Stimulated activated CD4-positive, alpha-beta T cell treated with anti-CD3 and anti-CD28 coated beads, Interleukin-12 subunit alpha, Interleukin-12 subunit beta, amount 100 ng/mL, for 48 hours (primary cell): ENCODE measurements around the gene EPAS1.
A peak's percentile ranks its signal among the peaks of the same experiment; 100 is the strongest.

Experiments
- DNase-seq, 3 donors: peaks; one replicate each; pipeline ENCODE4 v3.0.0-alpha.2; 2020; ENCODE audit warnings: low read depth in 2 of 3, low spot score in 1 of 3

The EPAS1 gene

DNA sequence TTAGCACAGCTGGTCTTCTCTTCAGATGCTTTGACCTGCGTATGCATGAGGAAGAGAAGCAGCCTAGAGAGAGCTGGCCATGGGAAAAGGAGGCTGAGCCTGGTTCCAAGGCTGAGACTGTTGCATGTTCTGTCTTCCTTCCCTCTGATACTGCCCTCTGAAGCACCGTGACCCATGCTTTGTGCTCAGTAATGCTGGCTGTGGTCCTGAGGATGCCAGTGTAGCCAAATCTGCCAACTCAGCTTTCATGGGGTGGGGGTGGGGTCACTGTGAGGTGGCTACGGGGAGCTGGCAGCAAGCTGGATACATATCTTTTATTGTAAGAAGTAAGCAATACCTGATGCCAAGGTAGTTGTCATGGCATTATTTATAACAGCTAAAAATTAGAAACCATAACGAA is 41.5 kb downstream of the EPAS1 start:
- no peak for DNase-seq

DNA sequence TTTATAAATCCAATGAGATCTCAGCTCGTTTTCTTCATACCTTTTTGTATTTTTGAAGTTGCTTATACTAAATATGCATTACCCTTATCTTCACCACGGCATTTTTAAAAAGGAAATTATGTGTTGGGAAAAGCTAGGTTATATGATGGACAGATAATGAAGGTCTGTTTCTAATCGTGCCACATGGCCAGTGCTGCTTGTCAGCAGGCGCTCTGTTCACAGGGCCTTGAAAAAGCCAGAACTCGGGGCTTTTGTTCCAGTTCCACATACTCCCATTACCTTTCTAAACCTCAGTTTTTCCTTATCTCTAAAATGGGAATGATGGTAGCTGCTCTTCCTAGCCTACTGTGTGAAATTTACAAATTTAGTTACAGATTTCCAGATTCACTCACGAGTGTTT is 42.0 kb downstream of the EPAS1 start:
- DNase-seq = no peak

GRCh38 chr2:46339676-46340459 is 42.7 kb downstream of the EPAS1 start:
- no peak for DNase-seq

GRCh38 chr2:46340740-46341420 is 43.7 kb downstream of the EPAS1 start:
- no peak for DNase-seq

GRCh38 chr2:46342566-46343315 is 45.5 kb downstream of the EPAS1 start:
- no peak for DNase-seq

DNA sequence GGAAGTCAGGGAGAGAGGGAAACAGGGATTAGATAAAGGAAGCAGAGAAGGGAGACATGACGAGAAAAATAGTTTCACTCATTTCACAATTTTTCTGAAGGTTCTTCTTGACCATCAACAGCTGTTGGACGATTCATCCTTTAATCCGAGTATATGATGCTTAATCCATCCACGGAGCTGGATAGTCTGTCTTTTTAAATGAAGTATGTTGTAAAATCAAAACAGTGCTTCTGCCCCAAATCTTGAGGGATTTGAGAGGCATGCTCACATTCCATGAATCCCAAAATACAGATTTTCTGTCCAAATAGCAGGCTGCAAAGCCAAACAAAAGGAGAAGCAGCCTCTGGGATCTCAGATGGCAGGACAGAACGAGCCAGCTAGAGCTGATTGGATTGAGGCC is 47.5 kb downstream of the EPAS1 start:
- no peak for DNase-seq

GRCh38 chr2:46345775-46346174 is 48.6 kb downstream of the EPAS1 start:
- no peak for DNase-seq

DNA sequence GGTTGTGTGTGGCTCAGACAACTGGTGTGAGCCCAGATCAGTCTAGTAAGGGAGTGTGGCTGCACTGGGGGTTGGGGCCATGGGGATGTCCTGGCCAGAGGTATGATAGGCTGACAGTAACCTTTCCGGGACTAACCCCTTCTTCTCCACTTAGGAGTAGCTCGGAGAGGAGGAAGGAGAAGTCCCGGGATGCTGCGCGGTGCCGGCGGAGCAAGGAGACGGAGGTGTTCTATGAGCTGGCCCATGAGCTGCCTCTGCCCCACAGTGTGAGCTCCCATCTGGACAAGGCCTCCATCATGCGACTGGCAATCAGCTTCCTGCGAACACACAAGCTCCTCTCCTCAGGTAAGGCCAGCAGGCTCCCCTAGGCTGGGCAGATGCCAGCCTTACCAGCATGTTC is 49.5 kb downstream of the EPAS1 start:
- no peak for DNase-seq

GRCh38 chr2:46347648-46348280 is 50.6 kb downstream of the EPAS1 start:
- DNase-seq = no peak

DNA sequence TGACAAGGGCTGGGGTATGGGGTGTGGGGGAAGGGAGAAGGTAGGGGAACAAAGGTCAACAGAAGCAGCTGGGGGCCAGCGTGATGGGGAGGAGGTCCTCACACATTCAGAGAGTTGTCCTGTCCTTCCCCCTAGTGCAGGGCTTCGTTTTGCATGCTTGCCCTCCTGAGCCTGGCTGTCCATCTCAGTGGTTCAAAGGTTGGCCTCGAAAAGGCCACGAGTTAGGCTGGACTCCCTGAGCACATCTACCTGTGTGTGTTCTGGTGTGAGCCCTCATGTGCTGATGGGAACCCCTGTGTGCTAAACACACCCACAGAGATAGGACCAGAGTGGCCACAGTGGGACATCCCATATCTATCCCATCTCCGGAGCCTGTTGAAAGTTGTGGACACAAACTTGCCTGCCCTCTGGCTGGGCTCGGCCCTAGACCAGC is 51.9 kb downstream of the EPAS1 start:
- DNase-seq = no peak

- no peak for DNase-seq
Observed at GRCh38 chr2:46350029-46350689, 53.0 kb downstream of the EPAS1 start.

- peak in 2 of 3 donors; percentile 10 to 26 for DNase-seq
Observed at GRCh38 chr2:46351098-46351749, 54.0 kb downstream of the EPAS1 start.

DNA sequence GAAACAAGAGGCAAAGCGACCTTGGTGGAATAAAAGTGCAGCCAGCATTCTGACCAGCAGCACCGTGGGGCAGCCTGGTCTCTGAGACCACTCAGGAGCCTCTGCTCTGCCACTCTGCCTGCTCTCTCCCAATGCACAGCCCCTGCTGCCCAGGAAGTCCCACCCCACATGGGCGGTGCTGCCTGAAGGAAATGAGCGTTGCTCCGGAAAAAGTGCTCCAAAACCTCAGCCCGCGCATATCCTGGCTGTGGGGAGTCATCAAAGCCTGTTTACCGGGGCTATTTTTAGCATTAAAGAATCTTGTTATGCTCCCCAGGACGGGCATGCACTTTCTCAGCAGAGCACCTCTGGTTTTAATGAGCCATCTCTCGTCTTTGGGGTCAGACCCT is 54.5 kb downstream of the EPAS1 start:
- peak; percentile 54 to 61 (median 61) for DNase-seq

DNA sequence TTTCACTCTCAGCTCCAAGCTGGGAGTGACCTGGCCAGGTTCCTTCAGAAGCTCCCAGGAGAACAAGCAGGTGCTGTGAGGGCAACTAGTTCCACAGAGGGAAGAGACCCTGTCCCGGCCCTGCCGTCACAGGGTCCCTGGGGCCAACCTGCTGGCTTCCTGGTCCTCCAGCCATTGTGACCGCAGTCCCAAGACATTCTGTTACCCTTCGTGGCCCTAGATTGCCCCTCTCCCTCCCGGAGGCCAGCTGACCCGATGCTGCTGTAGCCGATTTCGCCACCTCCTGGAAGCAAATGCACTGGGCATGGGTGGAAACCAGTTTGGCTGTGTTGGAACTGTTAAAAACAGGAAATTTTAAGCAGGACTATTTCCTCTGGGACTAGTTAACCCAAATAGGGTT is 55.4 kb downstream of the EPAS1 start:
- DNase-seq = no peak

- no peak for DNase-seq
Observed at GRCh38 chr2:46353509-46353908, 56.3 kb downstream of the EPAS1 start.

DNA sequence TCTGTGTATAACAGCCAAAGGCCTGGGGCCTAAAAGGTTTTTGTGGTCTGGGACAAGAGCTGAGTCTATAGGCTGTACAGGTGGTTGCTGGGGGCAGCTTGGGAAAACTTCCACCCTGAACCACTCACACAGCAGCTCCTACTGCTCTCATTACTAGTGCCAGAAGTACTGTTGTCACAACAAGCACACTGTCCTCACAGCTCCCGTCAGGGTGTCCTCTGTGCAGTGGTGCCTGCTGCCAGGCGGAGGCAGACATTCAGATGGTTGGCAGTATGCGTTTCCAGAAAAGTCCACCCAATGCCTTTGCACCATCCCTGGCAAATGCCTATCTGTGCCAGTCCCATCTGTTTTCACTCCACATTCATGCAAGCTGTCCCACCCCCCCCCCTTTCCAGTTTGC is 58.5 kb downstream of the EPAS1 start:
- DNase-seq = no peak

DNA sequence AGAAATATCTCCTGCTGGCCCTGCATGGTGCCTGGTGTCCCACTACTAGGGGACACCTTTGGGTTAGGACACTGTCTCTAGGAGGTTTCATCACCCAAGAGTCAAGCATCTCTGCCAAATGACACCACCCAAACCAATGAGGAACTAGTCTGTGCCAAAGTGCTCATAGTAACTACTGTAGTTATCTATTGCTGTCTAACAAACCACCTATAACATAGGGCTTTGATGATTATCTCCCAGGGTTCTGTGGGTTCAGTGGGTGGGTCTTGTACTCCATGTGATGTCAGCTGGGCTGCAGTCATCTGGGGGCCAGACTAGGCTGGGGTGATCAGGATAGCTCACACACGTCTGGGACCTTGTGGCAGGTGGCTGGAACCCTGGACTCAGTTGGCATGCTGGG is 59.8 kb downstream of the EPAS1 start:
- no peak for DNase-seq

GRCh38 chr2:46358713-46359112 is 61.5 kb downstream of the EPAS1 start:
- DNase-seq = no peak

DNA sequence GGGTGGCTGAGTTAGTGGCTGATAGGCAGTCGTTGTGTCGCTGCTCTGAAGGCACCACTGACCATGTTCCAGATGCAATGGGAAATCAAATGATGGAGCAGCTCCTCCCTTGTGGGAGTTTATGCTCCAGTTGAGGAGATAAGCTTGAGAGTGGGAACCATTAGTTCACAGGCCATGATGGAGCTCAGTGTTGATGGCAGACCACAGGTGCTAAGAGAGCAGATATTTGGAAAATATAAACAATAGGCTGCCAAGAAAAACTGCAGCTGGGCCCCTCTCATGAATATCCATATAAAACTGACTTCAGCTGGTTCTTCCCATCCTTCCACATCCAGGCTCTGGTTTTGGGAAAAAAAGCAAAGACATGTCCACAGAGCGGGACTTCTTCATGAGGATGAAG is 63.1 kb downstream of the EPAS1 start:
- no peak for DNase-seq

DNA sequence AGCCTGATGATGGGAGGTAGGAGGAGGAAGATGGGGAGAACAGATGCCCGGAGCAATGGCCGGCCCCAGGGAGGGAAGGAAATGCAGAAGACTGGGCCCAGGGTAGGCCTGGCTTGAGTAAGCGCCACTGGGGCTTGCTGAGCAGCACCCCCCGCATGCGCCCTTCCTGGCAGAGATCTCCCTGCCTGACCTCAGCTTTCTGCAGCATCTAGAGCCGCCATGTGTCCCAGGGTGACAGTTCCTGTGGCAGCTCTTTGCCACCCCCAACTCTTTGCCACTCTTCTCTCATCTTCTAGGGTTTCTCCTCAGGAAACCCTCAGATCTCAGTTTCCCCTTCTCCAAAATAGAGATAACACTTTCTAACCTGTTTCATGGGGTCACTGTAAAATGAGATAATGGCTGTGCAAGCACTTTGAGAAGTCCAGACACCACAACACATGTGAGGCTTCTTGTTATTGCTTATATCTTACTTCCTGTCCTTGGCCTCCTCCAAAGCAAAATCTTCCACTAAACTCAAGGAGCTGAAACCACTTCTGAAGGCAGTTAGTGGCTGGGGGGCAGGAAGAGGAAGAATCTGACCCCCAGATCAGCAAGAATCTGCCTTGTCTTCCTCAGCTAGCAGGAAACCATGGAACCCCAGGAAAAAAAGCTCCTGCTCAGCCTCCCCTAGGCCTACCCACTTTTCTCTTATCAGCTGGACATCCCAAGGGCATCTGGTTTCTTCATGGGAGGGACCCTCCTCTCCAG is 64.9 kb downstream of the EPAS1 start:
- DNase-seq = no peak
